ENCODE measurements around the gene CD164.

GRCh38 chr6:109336221-109336961, 45.9 kb downstream of the CD164 start:
- no peak for TF ChIP-seq POLR2AphosphoS5 (IDR thresholded peaks at IDR 0.05)
- no peak for TF ChIP-seq POLR2A (IDR thresholded peaks at IDR 0.05)
- no peak for TF ChIP-seq CTCF (IDR thresholded peaks at IDR 0.05)

Data from sigmoid colon (tissue), 4 donors.